Breast epithelium (tissue), 4 donors: ENCODE results near the gene SDHAF1. TPM values are rescaled to one million over a fixed set of nuclear protein-coding genes. Genes with fewer than 3 reads are reported as not detected.

Source experiments
- DNase-seq, 2 donors: peaks; one replicate each; pipeline ENCODE4 v3.0.0-alpha.2; 2019; ENCODE audit warnings: low spot score in 2 of 2
- H3K27ac ChIP-seq, 2 donors: fragments of 200-600 bp; sonication (generic) in 1 of 2; one replicate each; pipeline ENCODE4 v1.5.1; 2016 to 2019; ENCODE audit warnings: mild to moderate bottlenecking in 1 of 2
- H3K27me3 ChIP-seq, 2 donors: fragments of 200-600 bp; sonication (generic) in 1 of 2; one replicate each; pipeline versions ENCODE4 v1.5.1 to v1.6.0; 2017 to 2019; ENCODE audit warnings: control low read depth in 1 of 2, mild to moderate bottlenecking in 1 of 2
- H3K36me3 ChIP-seq: fragments of 200-600 bp; one replicate; pipeline ENCODE4 v1.5.1; 2019
- H3K4me1 ChIP-seq, 2 donors: fragments of 200-600 bp; sonication (generic); one replicate each; pipeline ENCODE4 v1.5.1; 2016 to 2019; ENCODE audit warnings: control low read depth in 1 of 2
- H3K4me3 ChIP-seq, 3 donors: fragments of 200-600 bp; sonication (generic); 1 replicate in 2 of 3; 2 replicates in 1 of 3; pipeline ENCODE4 v1.5.1; 2016 to 2019; ENCODE audit warnings: mild to moderate bottlenecking in 3 of 3, moderate library complexity in 2 of 3
- H3K9me3 ChIP-seq, 2 donors: fragments of 200-600 bp; sonication (generic) in 1 of 2; one replicate each; pipeline ENCODE4 v1.5.1; 2016 to 2019; ENCODE audit warnings: control low read depth in 1 of 2
- POLR2A ChIP-seq: fragments of 450-650 bp; IDR thresholded peaks from one replicate; pipeline ENCODE4 v1.6.1; 2016; ENCODE audit warnings: antibody characterized with exemption, mild to moderate bottlenecking, moderate library complexity
- POLR2AphosphoS5 ChIP-seq, 3 donors: sonication (generic); formaldehyde crosslinking; IDR thresholded peaks; one replicate each; pipeline ENCODE4 v1.6.1; 2017; ENCODE audit warnings: antibody characterized with exemption in 3 of 3
- intact Hi-C: fragments of 100-400 bp; cut with DNase I; formaldehyde crosslinking; loops from one replicate; pipeline ENCODE4 v1.15.1; 2023; ENCODE audit warnings: low total_unique reads
- total RNA-seq, 3 donors: library from RNA; depleted of rRNA; stranded (reverse); fragments of >200 nt; gene quantifications; one replicate each; pipeline ENCODE4 v1.1.0, GENCODE V29; 2016
- TF ChIP-seq, protein P1 (sequence below), 3 donors: fragments of 450-650 bp; IDR thresholded peaks; one replicate each; pipeline ENCODE4 v1.5.1; 2016 to 2017; ENCODE audit warnings: antibody characterized with exemption in 3 of 3, mild to moderate bottlenecking in 3 of 3, moderate library complexity in 3 of 3

SDHAF1 gene
- total RNA-seq, 3 donors from 2014 or later: 47.5 to 58.8 (median 48.8) TPM

DNA sequence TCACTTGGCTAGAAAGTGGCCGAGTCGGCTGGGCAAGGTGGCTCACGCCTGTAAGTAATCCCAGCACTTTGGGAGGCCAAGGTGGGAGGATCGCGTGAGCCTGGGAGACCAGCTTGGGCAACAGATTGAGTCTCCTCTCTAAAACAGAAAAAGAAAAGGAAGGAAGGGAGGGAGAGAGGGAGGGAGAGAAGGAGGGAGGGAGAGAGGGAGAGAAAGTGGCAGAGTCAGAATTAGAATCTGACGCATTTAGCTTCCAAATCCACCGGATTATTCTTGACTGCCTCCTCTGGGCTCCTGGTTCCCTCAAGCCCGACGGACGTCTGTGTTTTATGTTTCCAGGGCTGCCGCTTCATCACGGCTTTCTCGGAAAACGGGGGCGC, 36.3 kb upstream of the SDHAF1 start:
- H3K27ac ChIP-seq: no peak overlapping the region
- no peak for DNase-seq
- TF ChIP-seq, protein P1, sequence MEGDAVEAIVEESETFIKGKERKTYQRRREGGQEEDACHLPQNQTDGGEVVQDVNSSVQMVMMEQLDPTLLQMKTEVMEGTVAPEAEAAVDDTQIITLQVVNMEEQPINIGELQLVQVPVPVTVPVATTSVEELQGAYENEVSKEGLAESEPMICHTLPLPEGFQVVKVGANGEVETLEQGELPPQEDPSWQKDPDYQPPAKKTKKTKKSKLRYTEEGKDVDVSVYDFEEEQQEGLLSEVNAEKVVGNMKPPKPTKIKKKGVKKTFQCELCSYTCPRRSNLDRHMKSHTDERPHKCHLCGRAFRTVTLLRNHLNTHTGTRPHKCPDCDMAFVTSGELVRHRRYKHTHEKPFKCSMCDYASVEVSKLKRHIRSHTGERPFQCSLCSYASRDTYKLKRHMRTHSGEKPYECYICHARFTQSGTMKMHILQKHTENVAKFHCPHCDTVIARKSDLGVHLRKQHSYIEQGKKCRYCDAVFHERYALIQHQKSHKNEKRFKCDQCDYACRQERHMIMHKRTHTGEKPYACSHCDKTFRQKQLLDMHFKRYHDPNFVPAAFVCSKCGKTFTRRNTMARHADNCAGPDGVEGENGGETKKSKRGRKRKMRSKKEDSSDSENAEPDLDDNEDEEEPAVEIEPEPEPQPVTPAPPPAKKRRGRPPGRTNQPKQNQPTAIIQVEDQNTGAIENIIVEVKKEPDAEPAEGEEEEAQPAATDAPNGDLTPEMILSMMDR (IDR thresholded peaks at IDR 0.05): no peak
- TF ChIP-seq POLR2AphosphoS5 (IDR thresholded peaks at IDR 0.05): no peak
- no peak for TF ChIP-seq POLR2A
- H3K36me3 ChIP-seq: no peaks in the 10 kb centered on the region
- H3K4me1 ChIP-seq: no peaks in the 10 kb centered on the region
- H3K4me3 ChIP-seq: peak overlapping the region in 1 of 3 donors; percentile 45
- H3K9me3 ChIP-seq: no peaks in the 10 kb centered on the region
- intact Hi-C loops: no loop called here
- H3K27me3 ChIP-seq: peaks cover 7 to 44% of the 10 kb centered on the region in 2 donors

GRCh38 chr19:35959040-35959967, 35.7 kb upstream of the SDHAF1 start:
- DNase-seq: no peak
- Histone ChIP-seq H3K9me3 (no peaks in the 10 kb centered on the region), H3K27me3 (peaks cover 7 to 44% of the 10 kb centered on the region in 2 donors), H3K4me1 (no peaks in the 10 kb centered on the region), H3K27ac (no peak overlapping the region), H3K4me3 (peak overlapping the region in 2 of 3 donors; percentile 23 to 45), H3K36me3 (no peaks in the 10 kb centered on the region)
- intact Hi-C loops: no loop called here
- TF ChIP-seq, protein P1 (IDR thresholded peaks at IDR 0.05): no peak
- TF ChIP-seq POLR2A: no peak
- no peak for TF ChIP-seq POLR2AphosphoS5 (IDR thresholded peaks at IDR 0.05)

DNA sequence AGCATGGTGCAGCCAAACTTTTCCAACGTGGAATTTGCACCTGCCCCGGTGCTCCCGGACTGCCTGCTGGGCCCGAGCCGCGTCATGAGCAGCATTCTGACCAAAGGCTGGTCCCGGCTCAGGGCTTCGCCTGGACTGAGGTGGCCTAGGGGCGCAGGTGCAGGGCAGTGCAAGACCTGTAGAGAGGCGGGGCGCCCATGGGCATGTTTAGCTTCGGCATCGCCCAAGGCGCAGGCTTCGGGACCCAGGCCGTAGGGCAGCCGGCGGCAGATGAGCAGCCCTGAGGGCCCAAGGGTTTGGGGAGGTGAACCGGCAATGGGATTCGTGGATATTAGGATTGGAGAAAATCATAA, 35.0 kb upstream of the SDHAF1 start:
- Histone ChIP-seq H3K9me3 (no peaks in the 10 kb centered on the region), H3K27ac (no peak overlapping the region), H3K27me3 (peaks cover 7 to 44% of the 10 kb centered on the region in 2 donors), H3K36me3 (no peaks in the 10 kb centered on the region), H3K4me3 (peak overlapping the region in 1 of 3 donors; percentile 45), H3K4me1 (no peaks in the 10 kb centered on the region)
- DNase-seq: no peak
- intact Hi-C loops: no loop called here
- no peak for TF ChIP-seq POLR2A
- TF ChIP-seq POLR2AphosphoS5 (IDR thresholded peaks at IDR 0.05): no peak
- TF ChIP-seq, protein P1 (IDR thresholded peaks at IDR 0.05): no peak

GRCh38 chr19:35960432-35960972, 34.5 kb upstream of the SDHAF1 start:
- H3K4me3 ChIP-seq: no peak overlapping the region
- H3K27ac ChIP-seq: no peak overlapping the region
- DNase-seq: no peak
- H3K4me1 ChIP-seq: no peaks in the 10 kb centered on the region
- TF ChIP-seq POLR2AphosphoS5 (IDR thresholded peaks at IDR 0.05) (no peak), POLR2A (no peak)
- TF ChIP-seq, protein P1 (IDR thresholded peaks at IDR 0.05): no peak
- intact Hi-C loops: no loop called here
- H3K27me3 ChIP-seq: peaks cover 7 to 44% of the 10 kb centered on the region in 2 donors
- no peaks in the 10 kb centered on the region for H3K36me3 ChIP-seq
- no peaks in the 10 kb centered on the region for H3K9me3 ChIP-seq

DNA sequence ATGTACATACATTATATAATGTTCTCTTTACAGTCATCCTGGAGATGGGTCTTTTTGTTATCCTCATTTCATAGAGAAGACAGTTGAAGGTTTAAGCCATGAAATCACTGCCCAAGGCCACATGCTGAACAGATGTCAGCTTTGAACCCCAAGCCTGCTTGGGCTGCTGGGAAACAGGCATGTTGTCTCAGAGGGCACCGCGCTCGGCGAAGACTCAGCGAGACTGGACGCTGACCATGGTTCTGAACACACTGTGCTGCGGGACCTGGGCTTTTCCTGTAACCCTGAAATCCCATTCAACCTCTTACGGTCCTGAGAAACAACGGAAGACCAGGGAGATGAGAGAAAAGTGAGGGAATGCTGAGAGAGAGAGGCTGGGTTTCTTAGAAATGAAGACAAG, 31.5 kb upstream of the SDHAF1 start:
- Histone ChIP-seq H3K4me1 (no peaks in the 10 kb centered on the region), H3K9me3 (no peaks in the 10 kb centered on the region), H3K27ac (no peak overlapping the region), H3K27me3 (peaks cover 7 to 36% of the 10 kb centered on the region in 2 donors), H3K4me3 (no peak overlapping the region), H3K36me3 (no peaks in the 10 kb centered on the region)
- intact Hi-C loops: no loop called here
- TF ChIP-seq, protein P1 (IDR thresholded peaks at IDR 0.05): no peak
- DNase-seq: no peak
